Keratinocyte (primary cell): Measurements from ENCODE around the gene PFDN2. TPM values are rescaled to one million over a fixed set of nuclear protein-coding genes. Genes with fewer than 3 reads are reported as not detected.

Source experiments
- DNase-seq: peaks from one replicate; pipeline ENCODE4 v3.0.0-alpha.2; 2011; ENCODE audit warnings: low read depth, missing footprints, low spot score
- FAIRE-seq: peaks from 2 replicates; lab custom pipeline; 2011; peaks lifted over from hg19 to GRCh38; lab: Jason Lieb, UNC
- H2AFZ ChIP-seq: 2 replicates; pipeline ENCODE4 v1.6.0; 2012; ENCODE audit warnings: low read length, control low read depth, inconsistent platforms; ENCODE audit not compliant: control insufficient read depth
- H3K27ac ChIP-seq: 2 replicates; pipeline ENCODE4 v1.5.1; 2011; ENCODE audit warnings: low read length; ENCODE audit not compliant: control insufficient read depth, insufficient read depth
- H3K27me3 ChIP-seq: 3 replicates; pipeline ENCODE4 v1.6.0; 2011; ENCODE audit warnings: low read length; ENCODE audit not compliant: control insufficient read depth, insufficient read depth; ENCODE audit errors: extremely low read depth
- H3K36me3 ChIP-seq, 2 experiments: 2 replicates in 1 of 2; 3 replicates in 1 of 2; pipeline ENCODE4 v1.5.1; 2011; ENCODE audit warnings: low read length in 2 of 2, mild to moderate bottlenecking in 1 of 2; ENCODE audit not compliant: control insufficient read depth in 2 of 2, insufficient read depth in 2 of 2; ENCODE audit errors: extremely low read depth in 1 of 2
- H3K4me1 ChIP-seq: 3 replicates; pipeline ENCODE4 v1.5.1; 2011; ENCODE audit warnings: low read length; ENCODE audit not compliant: control insufficient read depth, insufficient read depth; ENCODE audit errors: extremely low read depth
- H3K4me2 ChIP-seq: 3 replicates; pipeline ENCODE4 v1.6.0; 2011; ENCODE audit warnings: low read depth, low read length; ENCODE audit not compliant: control insufficient read depth, insufficient read depth; ENCODE audit errors: extremely low read depth
- H3K4me3 ChIP-seq, 3 experiments: fragments of 200-600 bp in 1 of 3; sonication (generic) in 1 of 3; 2 replicates in 2 of 3; 3 replicates in 1 of 3; pipeline ENCODE4 v1.5.1; 2011 to 2016; ENCODE audit warnings: low read length in 3 of 3, mild to moderate bottlenecking in 3 of 3, control low read depth in 2 of 3, inconsistent platforms in 1 of 3, low read depth in 1 of 3, mixed read lengths in 1 of 3, mixed run types in 1 of 3, moderate library complexity in 1 of 3; ENCODE audit not compliant: control insufficient read depth in 2 of 3, insufficient read depth in 2 of 3; ENCODE audit errors: extremely low read depth in 1 of 3
- H3K79me2 ChIP-seq: 2 replicates; pipeline ENCODE4 v1.6.0; 2012; ENCODE audit warnings: low read length; ENCODE audit not compliant: control insufficient read depth, insufficient read depth
- H3K9ac ChIP-seq: 3 replicates; pipeline ENCODE4 v1.6.0; 2011; ENCODE audit warnings: low read length; ENCODE audit not compliant: control insufficient read depth, insufficient read depth; ENCODE audit errors: extremely low read depth
- H3K9me1 ChIP-seq: 3 replicates; pipeline ENCODE4 v1.6.0; 2011; ENCODE audit warnings: low read length; ENCODE audit not compliant: control insufficient read depth, insufficient read depth; ENCODE audit errors: extremely low read depth
- H3K9me3 ChIP-seq: 2 replicates; pipeline ENCODE4 v1.5.1; 2012; ENCODE audit warnings: low read depth, low read length; ENCODE audit not compliant: control insufficient read depth
- H4K20me1 ChIP-seq: 3 replicates; pipeline ENCODE4 v1.6.0; 2011; ENCODE audit warnings: low read length; ENCODE audit not compliant: control insufficient read depth, insufficient read depth; ENCODE audit errors: extremely low read depth
- EZH2 ChIP-seq: IDR thresholded peaks from one replicate; pipeline ENCODE4 v1.6.1; 2012; ENCODE audit warnings: inconsistent platforms, mild to moderate bottlenecking, low read length, moderate library complexity
- dilution Hi-C: fragments of 300-500 bp; cut with MboI; formaldehyde crosslinking; loops from one replicate; pipeline ENCODE4 v1.7.0; 2020; ENCODE audit warnings: low sequenced_read_pairs; ENCODE audit not compliant: extremely low pct_ligation_motif_present
- polyA plus RNA-seq, 5 experiments: library from polyadenylated mRNA; depleted of rRNA in 3 of 5; stranded (reverse) in 3 of 5; stranded (forward) in 1 of 5; unstranded in 1 of 5; fragments of >200 nt; gene quantifications; 1 replicate in 1 of 5; 2 replicates in 3 of 5; 3 replicates in 1 of 5; pipeline versions ENCODE4 v1.2.1 to v1.2.3, GENCODE V29; 2011 to 2012; ENCODE audit warnings: missing spikeins in 2 of 5, low read depth in 1 of 5, low replicate concordance in 1 of 5
- TF ChIP-seq, protein P1 (sequence below), 3 experiments: IDR thresholded peaks in 1 of 3; conservative IDR thresholded peaks in 1 of 3; optimal IDR thresholded peaks in 1 of 3; 2 replicates in 2 of 3; 3 replicates in 1 of 3; pipeline versions ENCODE3 to v1.5.1; 2011; ENCODE audit warnings: low read length in 3 of 3, mild to moderate bottlenecking in 3 of 3, moderate library complexity in 2 of 3, control low read depth in 1 of 3, inconsistent platforms in 1 of 3; ENCODE audit not compliant: insufficient read depth in 2 of 3; ENCODE audit errors: extremely low read depth in 1 of 3

PFDN2 gene
- polyA plus RNA-seq, 1 donor (not counting 4 experiments of a cell fraction or from before 2014, with no cell fraction given), result 184 TPM

DNA sequence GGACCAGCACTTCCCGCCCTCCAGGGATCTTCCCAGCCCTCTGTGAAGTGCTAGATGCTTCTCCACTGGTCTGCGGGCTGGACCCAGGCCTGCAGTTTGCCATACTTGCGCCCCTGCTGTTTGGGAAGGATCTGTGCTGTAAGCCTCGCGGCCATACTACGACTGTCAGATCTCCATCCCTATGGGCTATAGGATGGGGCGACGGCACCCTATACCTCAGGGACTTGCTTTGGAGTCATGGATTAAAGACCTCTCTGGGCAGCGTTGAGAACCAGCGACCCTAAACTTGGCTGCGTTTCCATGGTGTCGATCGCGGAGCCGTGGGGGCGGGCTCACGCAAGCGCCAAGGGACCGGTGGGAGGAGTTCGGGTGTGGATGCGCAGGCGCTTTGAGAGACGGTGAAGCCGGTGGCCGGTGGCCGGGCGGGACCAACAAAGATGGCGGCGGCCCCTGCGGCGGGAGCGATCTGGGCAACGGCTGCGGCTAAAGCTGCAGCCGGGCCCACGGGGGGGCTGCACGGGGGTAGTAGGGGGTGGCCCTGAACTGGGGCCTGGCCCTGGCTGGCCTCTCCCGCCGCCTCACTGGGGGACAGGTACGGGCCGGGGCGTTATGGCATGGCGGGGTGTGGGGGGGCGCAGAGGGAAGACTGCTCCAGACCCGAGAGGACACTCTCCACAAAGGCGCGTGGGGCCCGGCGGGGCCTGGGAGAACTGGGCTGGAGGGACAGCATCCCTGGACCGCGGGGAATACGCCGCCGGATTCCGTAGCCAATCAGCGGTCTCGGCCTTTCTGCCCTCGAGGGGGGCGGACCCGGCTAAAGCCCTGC lies 41.5 kb upstream of the PFDN2 start, which contains the start of gene USP21:
Gene USP21, plus strand, starts transcription at position 414 of the 826 bp plus-strand sequence. CDS start 1,141 bp downstream, outside the sequence.
- dilution Hi-C loops, result no loop called here
- FAIRE-seq, result no peak
- peak within 1 kb of the TSS; percentile 84 for H3K27ac ChIP-seq

DNA sequence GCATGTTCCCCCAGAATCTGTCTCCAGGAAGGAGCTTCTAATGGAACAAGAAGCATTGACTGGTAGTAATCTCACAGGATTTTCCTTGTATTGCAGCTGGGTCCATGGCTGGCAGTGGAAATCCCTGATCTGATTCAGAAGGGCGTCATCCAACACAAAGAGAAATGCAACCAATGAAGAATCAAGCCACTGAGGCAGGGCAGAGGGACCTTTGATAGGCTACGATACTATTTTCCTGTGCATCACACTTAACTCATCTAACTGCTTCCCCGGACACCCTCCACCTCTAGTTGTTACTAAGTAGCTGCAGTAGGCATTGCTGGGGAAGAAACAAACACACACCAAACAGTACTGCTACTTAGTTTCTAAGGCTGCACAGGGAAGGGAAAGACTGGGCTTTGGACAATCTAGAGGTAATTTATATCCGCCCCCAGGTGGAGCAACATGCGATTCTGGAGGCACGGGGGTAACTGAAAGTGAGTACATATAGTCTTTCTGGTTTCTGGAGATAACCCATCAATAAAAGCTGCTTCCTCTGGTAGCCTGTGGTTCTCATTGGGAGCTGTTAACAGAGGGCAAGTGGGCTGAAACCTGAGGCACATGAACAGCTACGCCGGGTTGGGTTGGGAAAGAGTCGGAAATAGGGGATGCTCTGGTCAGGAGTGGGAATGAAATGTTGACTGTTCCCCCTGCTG lies 40.6 kb upstream of the PFDN2 start:
- H3K9me3 ChIP-seq, result no peaks in the 10 kb centered on the region
- H2AFZ ChIP-seq, result peak overlapping the region; percentile 95
- no peak for FAIRE-seq
- no peaks in the 10 kb centered on the region for H3K9me1 ChIP-seq
- H3K4me2 ChIP-seq, result peak overlapping the region; percentile 92
- DNase-seq, result no peak
- H3K36me3 ChIP-seq, result peaks cover 7 to 21% of the 10 kb centered on the region in 2 experiments
- H3K79me2 ChIP-seq, result peaks cover 21% of the 10 kb centered on the region
- peak overlapping the region; percentile 91 for H3K9ac ChIP-seq
- H3K4me3 ChIP-seq, result peak overlapping the region; percentile 73 to 89 (median 74)
- peaks cover 24% of the 10 kb centered on the region for H3K4me1 ChIP-seq
- dilution Hi-C loops, result no loop called here
- H3K27me3 ChIP-seq, result no peaks in the 10 kb centered on the region
- H4K20me1 ChIP-seq, result no peaks in the 10 kb centered on the region
- peak overlapping the region; percentile 84 for H3K27ac ChIP-seq
- TF ChIP-seq, protein P1, sequence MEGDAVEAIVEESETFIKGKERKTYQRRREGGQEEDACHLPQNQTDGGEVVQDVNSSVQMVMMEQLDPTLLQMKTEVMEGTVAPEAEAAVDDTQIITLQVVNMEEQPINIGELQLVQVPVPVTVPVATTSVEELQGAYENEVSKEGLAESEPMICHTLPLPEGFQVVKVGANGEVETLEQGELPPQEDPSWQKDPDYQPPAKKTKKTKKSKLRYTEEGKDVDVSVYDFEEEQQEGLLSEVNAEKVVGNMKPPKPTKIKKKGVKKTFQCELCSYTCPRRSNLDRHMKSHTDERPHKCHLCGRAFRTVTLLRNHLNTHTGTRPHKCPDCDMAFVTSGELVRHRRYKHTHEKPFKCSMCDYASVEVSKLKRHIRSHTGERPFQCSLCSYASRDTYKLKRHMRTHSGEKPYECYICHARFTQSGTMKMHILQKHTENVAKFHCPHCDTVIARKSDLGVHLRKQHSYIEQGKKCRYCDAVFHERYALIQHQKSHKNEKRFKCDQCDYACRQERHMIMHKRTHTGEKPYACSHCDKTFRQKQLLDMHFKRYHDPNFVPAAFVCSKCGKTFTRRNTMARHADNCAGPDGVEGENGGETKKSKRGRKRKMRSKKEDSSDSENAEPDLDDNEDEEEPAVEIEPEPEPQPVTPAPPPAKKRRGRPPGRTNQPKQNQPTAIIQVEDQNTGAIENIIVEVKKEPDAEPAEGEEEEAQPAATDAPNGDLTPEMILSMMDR (optimal IDR thresholded peaks at IDR 0.05 in 1 of 3, IDR thresholded peaks at IDR 0.05 in 1 of 3, conservative IDR thresholded peaks at IDR 0.05 in 1 of 3; ENCODE audit: extremely low read depth in 1 of 3, insufficient read depth in 2 of 3, low read length in 3 of 3), result no peak
- TF ChIP-seq EZH2, result no peak

More for the DNA sequence above, 41.5 kb upstream of the PFDN2 start, which contains the start of gene USP21:
- Histone ChIP-seq H3K79me2 (peaks cover 19% of the 10 kb centered on the region), H3K4me3 (peak within 1 kb of the TSS; percentile 73 to 89 (median 74)), H3K4me1 (peaks cover 24% of the 10 kb centered on the region), H3K4me2 (peak within 1 kb of the TSS; percentile 92), H2AFZ (peak within 1 kb of the TSS; percentile 95), H3K9ac (peak within 1 kb of the TSS; percentile 91), H3K9me3 (no peaks in the 10 kb centered on the region), H3K36me3 (peaks cover 9 to 28% of the 10 kb centered on the region in 2 experiments), H4K20me1 (no peaks in the 10 kb centered on the region), H3K27me3 (no peaks in the 10 kb centered on the region), H3K9me1 (no peaks in the 10 kb centered on the region)
- TF ChIP-seq EZH2, result no peak
- TF ChIP-seq, protein P1 (optimal IDR thresholded peaks at IDR 0.05 in 1 of 3, IDR thresholded peaks at IDR 0.05 in 1 of 3, conservative IDR thresholded peaks at IDR 0.05 in 1 of 3; ENCODE audit: extremely low read depth in 1 of 3, insufficient read depth in 2 of 3, low read length in 3 of 3), result peak; percentile 40 to 71 (median 58)
- DNase-seq, result no peak
